DND-41 (cell line): ENCODE data around the gene BCL2A1.

Experiments
- ATAC-seq: fragments of 200-7000 bp; cut with Tn5 transposase; 3 replicates; pipeline ENCODE4 v1.9.1; 2021; ENCODE audit warnings: low read depth; ENCODE audit not compliant: insufficient read depth
- DNase-seq: peaks from one replicate; pipeline ENCODE4 v3.0.0-alpha.2; 2020
- H2AFZ ChIP-seq: 2 replicates; pipeline ENCODE4 v1.6.0; 2012; ENCODE audit warnings: low read depth, low read length
- H3K27ac ChIP-seq: 2 replicates; pipeline ENCODE4 v1.5.1; 2012; ENCODE audit warnings: low read length, inconsistent platforms
- H3K27me3 ChIP-seq: fragments of 200-600 bp; sonication (generic); 2 replicates; pipeline ENCODE4 v1.6.0; 2012; ENCODE audit warnings: low read length, mild to moderate bottlenecking, inconsistent platforms; ENCODE audit not compliant: insufficient read depth, poor library complexity
- H3K36me3 ChIP-seq: 2 replicates; pipeline ENCODE4 v1.5.1; 2012; ENCODE audit warnings: low read length, inconsistent platforms; ENCODE audit not compliant: insufficient read depth
- H3K4me1 ChIP-seq: 2 replicates; pipeline ENCODE4 v1.5.1; 2012; ENCODE audit warnings: mild to moderate bottlenecking, low read length; ENCODE audit not compliant: insufficient read depth
- H3K4me2 ChIP-seq: 2 replicates; pipeline ENCODE4 v1.6.0; 2012; ENCODE audit warnings: mild to moderate bottlenecking, moderate library complexity, low read length, inconsistent platforms; ENCODE audit not compliant: insufficient read depth
- H3K4me3 ChIP-seq, 2 experiments: fragments of 200-600 bp in 1 of 2; shearing (Covaris generic) in 1 of 2; 2 replicates each; pipeline ENCODE4 v1.5.1; 2012 to 2016; ENCODE audit warnings: inconsistent platforms in 2 of 2, low read length in 2 of 2, mild to moderate bottlenecking in 2 of 2, low read depth in 1 of 2, moderate library complexity in 1 of 2
- H3K79me2 ChIP-seq: 2 replicates; pipeline ENCODE4 v1.6.0; 2012; ENCODE audit warnings: low read length, inconsistent platforms; ENCODE audit not compliant: insufficient read depth
- H3K9ac ChIP-seq: 2 replicates; pipeline ENCODE4 v1.6.0; 2012; ENCODE audit warnings: low read depth, mild to moderate bottlenecking, inconsistent platforms, low read length, moderate library complexity
- H3K9me3 ChIP-seq: 2 replicates; pipeline ENCODE4 v1.5.1; 2012; ENCODE audit warnings: low read length, moderate library complexity, mild to moderate bottlenecking, inconsistent platforms; ENCODE audit not compliant: insufficient read depth, severe bottlenecking
- H4K20me1 ChIP-seq: 2 replicates; pipeline ENCODE4 v1.6.0; 2012; ENCODE audit warnings: low read length; ENCODE audit not compliant: insufficient read depth
- CTCF ChIP-seq: IDR thresholded peaks from 2 replicates; pipeline ENCODE4 v1.5.1; 2012; ENCODE audit warnings: borderline replicate concordance, low read length, moderate library complexity, mild to moderate bottlenecking; ENCODE audit not compliant: poor library complexity, severe bottlenecking; ENCODE audit errors: extremely low read depth
- EZH2 ChIP-seq: IDR thresholded peaks from 3 replicates; pipeline ENCODE4 v1.6.1; 2012; ENCODE audit warnings: borderline replicate concordance, low read depth, mild to moderate bottlenecking, moderate library complexity, low read length, inconsistent platforms; ENCODE audit not compliant: severe bottlenecking

Gene BCL2A1

GRCh38 chr15:79948095-79948695 lies 22.8 kb downstream of the BCL2A1 start:
- Histone ChIP-seq H3K4me1 (no peaks in the 10 kb centered on the region), H3K4me3 (no peak overlapping the region), H3K27me3 (peaks cover 2% of the 10 kb centered on the region), H3K27ac (no peak overlapping the region), H2AFZ (no peak overlapping the region), H3K79me2 (no peaks in the 10 kb centered on the region), H3K9ac (no peak overlapping the region), H3K36me3 (no peaks in the 10 kb centered on the region), H3K4me2 (no peak overlapping the region), H3K9me3 (no peaks in the 10 kb centered on the region), H4K20me1 (no peaks in the 10 kb centered on the region)
- TF ChIP-seq CTCF: no peak
- TF ChIP-seq EZH2: no peak
- ATAC-seq (no peak), DNase-seq (no peak)

- H3K4me1 ChIP-seq: no peaks in the 10 kb centered on the region
- H3K79me2 ChIP-seq: no peaks in the 10 kb centered on the region
- no peak overlapping the region for H3K4me2 ChIP-seq
- DNase-seq (no peak), ATAC-seq (no peak)
- no peak overlapping the region for H2AFZ ChIP-seq
- no peak overlapping the region for H3K9ac ChIP-seq
- H3K27me3 ChIP-seq: peaks cover 3% of the 10 kb centered on the region
- no peaks in the 10 kb centered on the region for H3K9me3 ChIP-seq
- H3K4me3 ChIP-seq: no peak overlapping the region
- H3K36me3 ChIP-seq: no peaks in the 10 kb centered on the region
- H4K20me1 ChIP-seq: no peaks in the 10 kb centered on the region
- H3K27ac ChIP-seq: no peak overlapping the region
- no peak for TF ChIP-seq CTCF
- TF ChIP-seq EZH2: no peak
Measured at GRCh38 chr15:79947009-79947408, 24.0 kb downstream of the BCL2A1 start.

GRCh38 chr15:79944622-79945021 lies 26.4 kb downstream of the BCL2A1 start:
- H3K9ac ChIP-seq: no peak overlapping the region
- H2AFZ ChIP-seq: no peak overlapping the region
- no peaks in the 10 kb centered on the region for H3K36me3 ChIP-seq
- no peaks in the 10 kb centered on the region for H3K79me2 ChIP-seq
- H3K4me2 ChIP-seq: no peak overlapping the region
- DNase-seq (no peak), ATAC-seq (no peak)
- peaks cover 3% of the 10 kb centered on the region for H3K27me3 ChIP-seq
- H3K9me3 ChIP-seq: no peaks in the 10 kb centered on the region
- H3K4me3 ChIP-seq: no peak overlapping the region
- no peak overlapping the region for H3K27ac ChIP-seq
- H4K20me1 ChIP-seq: no peaks in the 10 kb centered on the region
- no peaks in the 10 kb centered on the region for H3K4me1 ChIP-seq
- TF ChIP-seq EZH2: no peak
- no peak for TF ChIP-seq CTCF
